ENCODE results near the gene CRY2.

CRY2 gene

GRCh38 chr11:45927684-45928413, 80.6 kb downstream of the CRY2 start:
- H3K4me1 ChIP-seq, result no peaks in the 10 kb centered on the region
- no peaks in the 10 kb centered on the region for H3K27me3 ChIP-seq
- no peak for TF ChIP-seq CTCF (IDR thresholded peaks at IDR 0.05; ENCODE audit: low read depth, low read length)
- no peak overlapping the region for H3K4me3 ChIP-seq (ENCODE audit: low read depth, low read length)
- H3K9me3 ChIP-seq, result no peaks in the 10 kb centered on the region
- no peaks in the 10 kb centered on the region for H3K36me3 ChIP-seq
- no peak for DNase-seq

DNA sequence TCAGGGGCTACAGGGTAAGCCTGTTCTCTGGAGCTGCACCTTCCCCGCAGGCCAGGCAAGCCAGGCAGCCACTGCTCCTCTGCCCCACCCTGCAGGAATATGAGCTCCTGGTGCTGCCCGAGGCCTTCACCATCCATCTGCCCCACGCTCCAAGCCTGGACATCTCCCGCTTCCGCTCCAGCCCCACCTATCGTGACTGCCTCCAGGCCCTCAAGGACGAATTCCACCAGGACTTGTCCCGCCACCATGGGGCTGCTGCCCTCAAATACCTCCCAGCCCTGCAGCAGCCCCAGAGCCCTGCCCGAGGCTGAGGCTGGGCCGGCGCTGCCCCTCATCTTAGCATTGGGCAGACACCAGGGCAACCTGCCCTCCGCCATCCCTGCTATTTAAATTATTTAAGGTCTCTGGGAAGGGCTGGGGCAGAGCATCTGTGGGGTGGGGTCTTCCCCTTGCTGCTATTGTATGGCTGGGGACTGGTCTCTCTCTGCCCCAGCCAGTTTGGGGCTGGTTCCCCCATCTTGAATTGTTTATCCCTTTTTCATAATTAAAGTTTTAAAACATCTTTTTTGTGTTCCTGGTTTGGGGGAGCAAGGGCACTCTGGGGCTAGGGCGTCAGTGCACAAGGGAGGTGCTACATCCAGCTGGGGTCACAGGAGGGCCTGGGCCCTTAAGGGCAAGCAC, 81.4 kb downstream of the CRY2 start:
- Histone ChIP-seq H3K9me3 (no peaks in the 10 kb centered on the region), H3K4me3 (ENCODE audit: low read depth, low read length) (no peak overlapping the region), H3K27me3 (no peaks in the 10 kb centered on the region), H3K36me3 (no peaks in the 10 kb centered on the region), H3K4me1 (no peaks in the 10 kb centered on the region)
- TF ChIP-seq CTCF (IDR thresholded peaks at IDR 0.05; ENCODE audit: low read depth, low read length), result no peak
- no peak for DNase-seq

DNA sequence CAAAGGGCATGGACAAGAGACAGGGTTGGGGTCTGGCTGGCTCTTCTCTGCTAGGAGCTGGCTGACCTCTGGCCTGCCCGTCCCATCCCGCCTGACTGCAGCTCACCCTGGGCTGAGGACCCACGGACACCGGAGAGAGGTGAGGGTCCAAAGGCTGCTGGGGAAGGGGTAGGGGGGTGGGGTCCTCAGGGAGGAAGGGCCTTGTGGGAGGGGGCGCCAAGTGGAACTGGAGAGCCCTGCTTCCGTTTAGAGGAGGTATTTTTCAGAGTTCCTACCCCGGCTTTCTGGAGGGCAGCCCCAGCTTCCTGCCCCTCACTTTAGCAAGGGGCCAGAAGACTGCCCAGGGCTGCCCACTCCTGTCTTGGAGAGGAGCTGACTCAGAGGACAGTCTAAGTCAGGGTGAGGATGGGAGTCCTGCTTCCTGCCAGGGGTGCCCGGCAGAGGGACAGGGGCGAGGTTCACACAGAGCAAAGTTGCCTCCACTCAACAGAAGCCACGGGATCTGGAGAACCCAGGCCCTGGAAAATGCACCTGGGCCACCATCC, 82.3 kb downstream of the CRY2 start:
- Histone ChIP-seq H3K4me3 (ENCODE audit: low read depth, low read length) (no peak overlapping the region), H3K4me1 (no peaks in the 10 kb centered on the region), H3K27me3 (no peaks in the 10 kb centered on the region), H3K36me3 (peaks cover under 1% of the 10 kb centered on the region; the same call in 1 of the 2 replicates), H3K9me3 (no peaks in the 10 kb centered on the region)
- no peak for DNase-seq
- no peak for TF ChIP-seq CTCF (IDR thresholded peaks at IDR 0.05; ENCODE audit: low read depth, low read length)

GRCh38 chr11:45930031-45930794, 82.9 kb downstream of the CRY2 start:
- Histone ChIP-seq H3K36me3 (peaks cover 4% of the 10 kb centered on the region; the same call in 1 of the 2 replicates), H3K4me3 (ENCODE audit: low read depth, low read length) (no peak overlapping the region), H3K4me1 (no peaks in the 10 kb centered on the region), H3K9me3 (no peaks in the 10 kb centered on the region), H3K27me3 (no peaks in the 10 kb centered on the region)
- DNase-seq, result peak; percentile 66
- no peak for TF ChIP-seq CTCF (IDR thresholded peaks at IDR 0.05; ENCODE audit: low read depth, low read length)

DNA sequence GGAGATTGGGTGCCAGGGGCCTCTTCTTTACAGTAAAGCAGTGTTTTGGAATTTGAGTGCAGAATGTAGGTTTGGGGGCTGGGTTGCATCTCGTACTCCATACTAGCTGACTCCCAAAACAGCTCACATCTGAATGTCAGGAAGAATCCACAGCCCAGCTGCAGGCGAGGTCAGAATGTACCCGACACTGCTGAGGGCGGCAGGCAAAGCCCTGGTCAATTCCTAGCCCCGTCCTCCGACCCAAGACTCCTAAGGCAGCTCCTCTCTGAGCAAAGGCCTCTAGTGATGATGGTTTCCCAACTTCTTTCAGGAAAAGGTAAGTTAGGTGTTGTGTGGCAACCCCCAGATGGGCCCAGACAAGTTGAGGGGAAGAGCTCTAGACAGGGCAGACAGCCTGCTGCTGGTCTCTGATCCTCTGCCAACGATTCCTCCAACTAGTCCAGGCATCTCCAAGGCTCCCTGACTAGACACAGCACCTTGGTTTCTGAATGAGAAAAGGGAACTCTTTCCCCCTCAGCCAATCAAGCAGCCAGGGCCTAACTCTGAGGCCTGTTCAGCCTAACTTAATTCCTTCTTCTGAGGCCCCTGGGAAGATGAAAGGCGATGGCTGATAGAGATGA, 83.8 kb downstream of the CRY2 start:
- Histone ChIP-seq H3K4me1 (no peaks in the 10 kb centered on the region), H3K27me3 (no peaks in the 10 kb centered on the region), H3K4me3 (ENCODE audit: low read depth, low read length) (no peak overlapping the region), H3K9me3 (no peaks in the 10 kb centered on the region), H3K36me3 (peaks cover 4% of the 10 kb centered on the region; the same call in 1 of the 2 replicates)
- no peak for DNase-seq
- no peak for TF ChIP-seq CTCF (IDR thresholded peaks at IDR 0.05; ENCODE audit: low read depth, low read length)
